Fibroblast of lung (primary cell): ENCODE measurements around the gene NNT. TPM values are rescaled to one million over a fixed set of nuclear protein-coding genes. Genes with fewer than 3 reads are reported as not detected.

Source experiments
- DNase-seq, 2 donors: peaks; one replicate each; pipeline versions ENCODE4 v3.0.0 to v3.0.0-alpha.2; 2010; ENCODE audit warnings: low read depth in 2 of 2
- H2AFZ ChIP-seq: 2 replicates; pipeline ENCODE4 v1.5.1; 2012; ENCODE audit warnings: low read length, control low read depth, inconsistent platforms
- H3K27ac ChIP-seq: 2 replicates; pipeline ENCODE4 v1.5.1; 2011; ENCODE audit warnings: low read length, control low read depth; ENCODE audit not compliant: insufficient read depth
- H3K27me3 ChIP-seq: 2 replicates; pipeline ENCODE4 v1.5.1; 2011; ENCODE audit warnings: mild to moderate bottlenecking, low read length; ENCODE audit not compliant: control insufficient read depth, insufficient read depth
- H3K36me3 ChIP-seq: 2 replicates; pipeline ENCODE4 v1.5.1; 2011; ENCODE audit warnings: low read length; ENCODE audit not compliant: control insufficient read depth, insufficient read depth
- H3K4me1 ChIP-seq: 2 replicates; pipeline ENCODE4 v1.5.1; 2011; ENCODE audit warnings: low read length; ENCODE audit not compliant: control insufficient read depth, insufficient read depth; ENCODE audit errors: extremely low read depth
- H3K4me2 ChIP-seq: 2 replicates; pipeline ENCODE4 v1.5.1; 2011; ENCODE audit warnings: low read length, control low read depth; ENCODE audit not compliant: insufficient read depth; ENCODE audit errors: extremely low read depth
- H3K4me3 ChIP-seq, 4 experiments: fragments of 200-600 bp in 1 of 4; sonication (generic) in 1 of 4; replicated peaks in 1 of 4; 2 replicates each; pipeline ENCODE4 v1.5.1; 2011 to 2016; ENCODE audit warnings: low read length in 4 of 4, low read depth in 3 of 4, mild to moderate bottlenecking in 3 of 4, control low read depth in 2 of 4, inconsistent platforms in 1 of 4, mixed read lengths in 1 of 4; ENCODE audit not compliant: insufficient read depth in 1 of 4; ENCODE audit errors: control extremely low read depth in 1 of 4
- H3K79me2 ChIP-seq: 2 replicates; pipeline ENCODE4 v1.5.1; 2012; ENCODE audit warnings: mild to moderate bottlenecking, low read length, inconsistent platforms; ENCODE audit not compliant: control insufficient read depth, insufficient read depth
- H3K9ac ChIP-seq: 2 replicates; pipeline ENCODE4 v1.5.1; 2011; ENCODE audit warnings: mild to moderate bottlenecking, low read length, control low read depth; ENCODE audit not compliant: insufficient read depth
- H3K9me3 ChIP-seq: 2 replicates; pipeline ENCODE4 v1.5.1; 2012; ENCODE audit warnings: low read depth, low read length; ENCODE audit not compliant: control insufficient read depth, insufficient read depth
- H4K20me1 ChIP-seq: 2 replicates; pipeline ENCODE4 v1.5.1; 2011; ENCODE audit warnings: low read length; ENCODE audit not compliant: control insufficient read depth, insufficient read depth; ENCODE audit errors: extremely low read depth
- EZH2 ChIP-seq: IDR thresholded peaks from 2 replicates; pipeline ENCODE4 v1.5.1; 2012; ENCODE audit warnings: low read length, control low read depth, mild to moderate bottlenecking; ENCODE audit errors: missing control alignments
- polyA plus RNA-seq, 2 donors: library from polyadenylated mRNA; depleted of rRNA in 1 of 2; stranded (reverse) in 1 of 2; unstranded in 1 of 2; fragments of >200 nt; gene quantifications; 2 replicates each; pipeline ENCODE4 v1.2.1, GENCODE V29; 2011 to 2012; ENCODE audit warnings: missing spikeins in 1 of 2
- total RNA-seq: library from RNA; depleted of rRNA; stranded (reverse); fragments of >200 nt; gene quantifications from 2 replicates; pipeline ENCODE4 v1.2.1, GENCODE V29; 2014
- TF ChIP-seq, protein P1 (sequence below), 2 donors: IDR thresholded peaks in 1 of 2; conservative IDR thresholded peaks in 1 of 2; 1 replicate in 1 of 2; 2 replicates in 1 of 2; pipeline ENCODE4 v1.5.1; 2011 to 2012; ENCODE audit warnings: low read length in 2 of 2, control low read depth in 1 of 2, inconsistent platforms in 1 of 2, low read depth in 1 of 2, mild to moderate bottlenecking in 1 of 2

The NNT gene
- total and polyA plus RNA-seq, 2 donors (not counting 1 experiment from before 2014, with no cell fraction given), result 65.7 to 115 TPM

DNA sequence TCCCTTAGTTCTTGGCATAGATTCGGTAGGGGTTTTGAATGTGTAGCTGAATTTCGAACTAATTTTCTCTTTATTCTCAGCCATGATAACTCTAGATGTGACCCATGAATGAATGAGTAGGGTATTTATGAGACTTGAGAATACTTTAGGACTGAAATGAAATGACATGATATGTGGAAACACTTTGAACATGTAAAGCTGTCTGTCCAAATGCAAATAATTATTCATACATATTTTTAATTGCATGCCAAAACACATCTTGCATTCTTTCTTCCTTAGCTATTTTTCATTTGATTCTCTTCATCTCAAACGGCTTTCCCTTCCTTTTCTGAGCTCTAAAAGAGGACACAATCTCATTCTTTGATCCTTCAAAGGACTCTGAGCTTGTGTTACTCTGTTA is 3.4 kb downstream of the NNT start:
- Histone ChIP-seq H3K79me2 (peaks cover 30% of the 10 kb centered on the region), H3K9ac (no peak overlapping the region), H4K20me1 (no peaks in the 10 kb centered on the region), H3K4me3 (no peak overlapping the region), H3K36me3 (peaks cover 3% of the 10 kb centered on the region), H3K9me3 (no peaks in the 10 kb centered on the region), H3K4me2 (no peak overlapping the region), H3K4me1 (peaks cover 6% of the 10 kb centered on the region), H3K27ac (no peak overlapping the region), H2AFZ (no peak overlapping the region), H3K27me3 (no peaks in the 10 kb centered on the region)
- no peak for DNase-seq
- TF ChIP-seq, protein P1, sequence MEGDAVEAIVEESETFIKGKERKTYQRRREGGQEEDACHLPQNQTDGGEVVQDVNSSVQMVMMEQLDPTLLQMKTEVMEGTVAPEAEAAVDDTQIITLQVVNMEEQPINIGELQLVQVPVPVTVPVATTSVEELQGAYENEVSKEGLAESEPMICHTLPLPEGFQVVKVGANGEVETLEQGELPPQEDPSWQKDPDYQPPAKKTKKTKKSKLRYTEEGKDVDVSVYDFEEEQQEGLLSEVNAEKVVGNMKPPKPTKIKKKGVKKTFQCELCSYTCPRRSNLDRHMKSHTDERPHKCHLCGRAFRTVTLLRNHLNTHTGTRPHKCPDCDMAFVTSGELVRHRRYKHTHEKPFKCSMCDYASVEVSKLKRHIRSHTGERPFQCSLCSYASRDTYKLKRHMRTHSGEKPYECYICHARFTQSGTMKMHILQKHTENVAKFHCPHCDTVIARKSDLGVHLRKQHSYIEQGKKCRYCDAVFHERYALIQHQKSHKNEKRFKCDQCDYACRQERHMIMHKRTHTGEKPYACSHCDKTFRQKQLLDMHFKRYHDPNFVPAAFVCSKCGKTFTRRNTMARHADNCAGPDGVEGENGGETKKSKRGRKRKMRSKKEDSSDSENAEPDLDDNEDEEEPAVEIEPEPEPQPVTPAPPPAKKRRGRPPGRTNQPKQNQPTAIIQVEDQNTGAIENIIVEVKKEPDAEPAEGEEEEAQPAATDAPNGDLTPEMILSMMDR (conservative IDR thresholded peaks at IDR 0.05 in 1 of 2, IDR thresholded peaks at IDR 0.05 in 1 of 2; ENCODE audit: low read depth in 1 of 2, low read length in 2 of 2), result no peak
- no peak for TF ChIP-seq EZH2

DNA sequence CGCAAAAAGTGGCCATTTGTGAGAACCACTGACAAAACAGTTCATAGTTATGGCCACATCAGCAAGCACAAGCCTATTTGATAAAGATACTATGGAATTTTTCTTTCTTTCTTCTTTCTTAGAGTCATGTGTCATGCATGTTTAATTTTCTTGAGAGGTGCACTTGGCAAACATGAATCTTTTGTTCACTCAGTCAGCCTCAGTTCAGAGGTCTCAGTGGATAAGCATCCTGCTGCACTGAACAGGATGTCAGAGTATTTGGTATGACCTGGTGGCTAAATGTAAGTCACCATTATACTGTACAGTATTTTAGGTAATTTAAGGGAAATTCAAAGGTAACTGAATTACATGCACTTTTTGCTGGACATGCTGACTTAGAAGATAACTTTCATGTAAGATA is 5.4 kb downstream of the NNT start:
- Histone ChIP-seq H3K4me3 (no peak overlapping the region), H3K27me3 (no peaks in the 10 kb centered on the region), H3K9me3 (no peaks in the 10 kb centered on the region), H3K9ac (no peak overlapping the region), H3K4me1 (no peaks in the 10 kb centered on the region), H3K36me3 (peaks cover 5% of the 10 kb centered on the region), H3K4me2 (no peak overlapping the region), H3K27ac (no peak overlapping the region), H2AFZ (no peak overlapping the region), H3K79me2 (peaks cover 20% of the 10 kb centered on the region), H4K20me1 (no peaks in the 10 kb centered on the region)
- DNase-seq, result peak in 1 of 2 donors; percentile 5
- TF ChIP-seq EZH2, result no peak
- TF ChIP-seq, protein P1 (conservative IDR thresholded peaks at IDR 0.05 in 1 of 2, IDR thresholded peaks at IDR 0.05 in 1 of 2; ENCODE audit: low read depth in 1 of 2, low read length in 2 of 2), result no peak

DNA sequence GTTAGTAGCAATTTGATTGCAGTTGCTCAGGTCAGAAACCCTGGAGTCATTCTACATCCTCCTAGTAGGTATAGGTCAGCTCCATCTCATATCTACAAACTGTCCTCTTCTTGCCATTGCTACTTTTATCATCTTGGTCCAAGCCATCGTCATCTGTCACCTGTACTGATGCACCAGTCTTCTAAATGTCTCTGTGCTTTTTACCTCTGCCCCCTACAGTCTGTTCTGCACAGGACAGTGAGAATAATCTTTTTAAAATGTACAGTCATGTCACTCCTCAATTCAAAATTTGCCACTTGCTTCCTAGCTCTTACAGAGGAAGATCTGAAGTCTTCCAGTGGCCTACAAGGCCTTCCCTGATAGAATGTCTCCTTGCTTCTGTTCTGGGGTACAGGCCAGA is 6.8 kb downstream of the NNT start:
- no peak overlapping the region for H3K4me2 ChIP-seq
- TF ChIP-seq, protein P1 (conservative IDR thresholded peaks at IDR 0.05 in 1 of 2, IDR thresholded peaks at IDR 0.05 in 1 of 2; ENCODE audit: low read depth in 1 of 2, low read length in 2 of 2), result peak; percentile 17 to 36
- no peak for TF ChIP-seq EZH2
- peak in 1 of 2 donors; percentile 8 for DNase-seq
- H3K27ac ChIP-seq, result no peak overlapping the region
- H3K4me3 ChIP-seq, result no peak overlapping the region
- peaks cover 6% of the 10 kb centered on the region for H3K79me2 ChIP-seq
- H3K9me3 ChIP-seq, result no peaks in the 10 kb centered on the region
- no peaks in the 10 kb centered on the region for H3K27me3 ChIP-seq
- H3K4me1 ChIP-seq, result no peaks in the 10 kb centered on the region
- H4K20me1 ChIP-seq, result no peaks in the 10 kb centered on the region
- no peak overlapping the region for H3K9ac ChIP-seq
- H3K36me3 ChIP-seq, result peaks cover 5% of the 10 kb centered on the region
- no peak overlapping the region for H2AFZ ChIP-seq
